Measurements from ENCODE around the gene SULT1B1.
"Not testable (repeated sequence)": the region's sequence is repeated elsewhere in the genome, so short reads cannot be mapped to it uniquely, and the experiment has no call there.

The SULT1B1 gene

GRCh38 chr4:69760455-69760854 is at the start of gene SULT1B1:
Gene SULT1B1, minus strand, starts transcription at chr4:69760620. Its CDS starts 5,403 bp downstream, at chr4:69755217.
- DNase-seq (ENCODE audit: low read depth in 3 of 3), result no peak

- no peak for DNase-seq (ENCODE audit: low read depth in 3 of 3)
These were observed 40.2 kb upstream of the SULT1B1 start for GRCh38 chr4:69800599-69800998.

- DNase-seq (ENCODE audit: low read depth in 3 of 3), result no peak
These were observed 38.9 kb upstream of the SULT1B1 start for GRCh38 chr4:69799337-69799736.

- no peak for DNase-seq (ENCODE audit: low read depth in 3 of 3)
These were observed 33.3 kb upstream of the SULT1B1 start for GRCh38 chr4:69793732-69794131.

- DNase-seq (ENCODE audit: low read depth in 3 of 3), result no peak
These were observed 27.5 kb upstream of the SULT1B1 start for GRCh38 chr4:69787879-69788278.

- no peak for DNase-seq (ENCODE audit: low read depth in 3 of 3)
These were observed 26.1 kb upstream of the SULT1B1 start for GRCh38 chr4:69786547-69786946.

GRCh38 chr4:69785211-69785831 is 24.9 kb upstream of the SULT1B1 start:
- DNase-seq (ENCODE audit: low read depth in 3 of 3), result no peak

GRCh38 chr4:69782651-69783310 is 22.4 kb upstream of the SULT1B1 start:
- no peak for DNase-seq (ENCODE audit: low read depth in 3 of 3)

- no peak for DNase-seq (ENCODE audit: low read depth in 3 of 3)
These were observed 21.3 kb upstream of the SULT1B1 start for GRCh38 chr4:69781458-69782418.

- no peak for DNase-seq (ENCODE audit: low read depth in 3 of 3)
These were observed 19.7 kb upstream of the SULT1B1 start for GRCh38 chr4:69780141-69780540.

- no peak for DNase-seq (ENCODE audit: low read depth in 3 of 3)
These were observed 16.3 kb upstream of the SULT1B1 start for GRCh38 chr4:69776696-69777095.

- no peak for DNase-seq (ENCODE audit: low read depth in 3 of 3)
These were observed 15.0 kb upstream of the SULT1B1 start for GRCh38 chr4:69775321-69775867.

GRCh38 chr4:69773484-69773883 is 13.1 kb upstream of the SULT1B1 start:
- DNase-seq (ENCODE audit: low read depth in 3 of 3), result no peak

GRCh38 chr4:69768554-69768953 is 8.1 kb upstream of the SULT1B1 start:
- not testable (repeated sequence) for DNase-seq (ENCODE audit: low read depth in 3 of 3)

- no peak for DNase-seq (ENCODE audit: low read depth in 3 of 3)
These were observed 5.3 kb upstream of the SULT1B1 start for GRCh38 chr4:69765751-69766150.

GRCh38 chr4:69764311-69764710 is 3.9 kb upstream of the SULT1B1 start:
- DNase-seq (ENCODE audit: low read depth in 3 of 3), result no peak

- DNase-seq (ENCODE audit: low read depth in 3 of 3), result no peak
These were observed 2.8 kb upstream of the SULT1B1 start for GRCh38 chr4:69763233-69763632.

- no peak for DNase-seq (ENCODE audit: low read depth in 3 of 3)
These were observed 1.2 kb downstream of the SULT1B1 start for GRCh38 chr4:69759189-69759604.

- DNase-seq (ENCODE audit: low read depth in 3 of 3), result no peak
These were observed 3.0 kb downstream of the SULT1B1 start for GRCh38 chr4:69757464-69757863.

- no peak for DNase-seq (ENCODE audit: low read depth in 3 of 3)
These were observed 5.4 kb downstream of the SULT1B1 start for GRCh38 chr4:69754926-69755580.

GRCh38 chr4:69753686-69754085 is 6.7 kb downstream of the SULT1B1 start:
- no peak for DNase-seq (ENCODE audit: low read depth in 3 of 3)

- no peak for DNase-seq (ENCODE audit: low read depth in 3 of 3)
These were observed 10.1 kb downstream of the SULT1B1 start for GRCh38 chr4:69750346-69750745.

Measured in stimulated activated CD4-positive, alpha-beta T cell treated with anti-CD3 and anti-CD28 coated beads, TNF-alpha, amount 100 ng/mL, for 48 hours (primary cell).